Gastrocnemius medialis (tissue), 4 donors: ENCODE results near the gene ZDHHC8. TPM values are rescaled to one million over a fixed set of nuclear protein-coding genes. Genes with fewer than 3 reads are reported as not detected.

Experiments used
- ATAC-seq, 2 donors: fragments of 150-250 bp; one replicate each; pipeline ENCODE4 v1.9.1; 2016
- DNase-seq, 2 donors: peaks; one replicate each; pipeline ENCODE4 v3.0.0-alpha.2; 2019
- H3K27ac ChIP-seq, 4 donors: fragments of 200-600 bp; sonication (generic); 1 replicate in 1 of 4; 2 replicates in 3 of 4; pipeline ENCODE4 v1.5.1; 2016 to 2018; ENCODE audit warnings: mild to moderate bottlenecking in 2 of 4, moderate library complexity in 1 of 4
- H3K27me3 ChIP-seq, 3 donors: fragments of 200-600 bp; sonication (generic) in 2 of 3; 1 replicate in 1 of 3; 2 replicates in 2 of 3; pipeline versions ENCODE4 v1.5.1 to v1.6.0; 2016 to 2019; ENCODE audit warnings: mild to moderate bottlenecking in 1 of 3, moderate library complexity in 1 of 3
- H3K36me3 ChIP-seq, 2 donors: fragments of 200-600 bp; sonication (generic) in 1 of 2; one replicate each; pipeline ENCODE4 v1.5.1; 2017 to 2018
- H3K4me1 ChIP-seq, 2 donors: fragments of 200-600 bp; sonication (generic) in 1 of 2; one replicate each; pipeline ENCODE4 v1.5.1; 2016 to 2017; ENCODE audit warnings: mild to moderate bottlenecking in 2 of 2
- H3K4me3 ChIP-seq, 4 donors: fragments of 200-600 bp; sonication (generic) in 3 of 4; 1 replicate in 1 of 4; 2 replicates in 3 of 4; pipeline ENCODE4 v1.5.1; 2016 to 2019; ENCODE audit warnings: mild to moderate bottlenecking in 2 of 4
- H3K9me3 ChIP-seq, 3 donors: fragments of 200-600 bp; sonication (generic) in 2 of 3; 1 replicate in 1 of 3; 2 replicates in 2 of 3; pipeline ENCODE4 v1.5.1; 2016 to 2019
- POLR2A ChIP-seq, 2 donors: fragments of 450-650 bp; IDR thresholded peaks; one replicate each; pipeline ENCODE4 v1.6.1; 2017; ENCODE audit warnings: antibody characterized with exemption in 2 of 2, mild to moderate bottlenecking in 2 of 2, moderate library complexity in 2 of 2
- in situ Hi-C, 4 donors: fragments of 200-750 bp; cut with MboI; loops; one replicate each; pipeline versions ENCODE4 v1.15.0 to v1.8.0; 2017; ENCODE audit warnings: low sequenced_read_pairs in 4 of 4
- intact Hi-C: fragments of 100-400 bp; cut with DNase I; formaldehyde crosslinking; loops from one replicate; pipeline ENCODE4 v1.15.1; 2023; ENCODE audit warnings: low total_unique reads
- total RNA-seq, 4 donors: library from RNA; depleted of rRNA; stranded (reverse); fragments of >200 nt; gene quantifications; one replicate each; pipeline versions ENCODE4 v1.1.0 to v1.2.3, GENCODE V29; 2016
- TF ChIP-seq, protein P1 (sequence below), 5 experiments: fragments of 450-650 bp in 3 of 5; fragments of 200-600 bp in 2 of 5; sonication (generic) in 2 of 5; IDR thresholded peaks in 4 of 5; conservative IDR thresholded peaks in 1 of 5; 1 replicate in 4 of 5; 2 replicates in 1 of 5; pipeline ENCODE4 v1.5.1; 2016 to 2019; ENCODE audit warnings: antibody characterized with exemption in 5 of 5, mild to moderate bottlenecking in 3 of 5, moderate library complexity in 3 of 5

Gene ZDHHC8
- total RNA-seq, 4 donors from 2014 or later, result 7.3 to 15.8 (median 12.8) TPM

DNA sequence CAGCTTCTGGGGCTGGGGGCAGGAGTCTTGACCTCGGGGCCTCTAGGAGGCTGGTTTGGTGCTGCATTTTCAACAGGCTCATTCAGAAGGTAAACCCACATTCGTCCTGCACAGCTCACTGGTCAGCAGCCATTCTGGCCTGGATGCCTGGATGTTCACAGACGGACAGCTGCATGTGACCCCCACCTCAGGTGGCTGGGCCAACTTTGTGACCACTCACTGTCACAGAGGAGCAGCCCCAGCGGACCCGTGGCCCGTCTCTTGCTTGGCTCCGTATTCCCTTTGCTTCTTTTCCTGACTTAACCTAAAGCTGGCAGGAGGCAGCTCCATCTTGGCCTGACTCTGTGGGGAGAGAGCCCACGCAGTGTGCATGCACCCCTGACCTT is 43.3 kb upstream of the ZDHHC8 start:
- DNase-seq, result no peak
- intact Hi-C loops, result loop anchor here (10.0 kb wide), 1 partner anchor 113 kb away; no protein-coding TSS in a partner anchor
- no peak for ATAC-seq
- in situ Hi-C loops, result no loop called here
- Histone ChIP-seq H3K4me1 (peaks cover 22 to 23% of the 10 kb centered on the region in 2 donors), H3K4me3 (no peak overlapping the region), H3K36me3 (peaks cover 0 to 77% of the 10 kb centered on the region in 2 donors), H3K27me3 (no peaks in the 10 kb centered on the region), H3K9me3 (no peaks in the 10 kb centered on the region), H3K27ac (no peak overlapping the region)
- TF ChIP-seq POLR2A (IDR thresholded peaks at IDR 0.05), result no peak
- TF ChIP-seq, protein P1, sequence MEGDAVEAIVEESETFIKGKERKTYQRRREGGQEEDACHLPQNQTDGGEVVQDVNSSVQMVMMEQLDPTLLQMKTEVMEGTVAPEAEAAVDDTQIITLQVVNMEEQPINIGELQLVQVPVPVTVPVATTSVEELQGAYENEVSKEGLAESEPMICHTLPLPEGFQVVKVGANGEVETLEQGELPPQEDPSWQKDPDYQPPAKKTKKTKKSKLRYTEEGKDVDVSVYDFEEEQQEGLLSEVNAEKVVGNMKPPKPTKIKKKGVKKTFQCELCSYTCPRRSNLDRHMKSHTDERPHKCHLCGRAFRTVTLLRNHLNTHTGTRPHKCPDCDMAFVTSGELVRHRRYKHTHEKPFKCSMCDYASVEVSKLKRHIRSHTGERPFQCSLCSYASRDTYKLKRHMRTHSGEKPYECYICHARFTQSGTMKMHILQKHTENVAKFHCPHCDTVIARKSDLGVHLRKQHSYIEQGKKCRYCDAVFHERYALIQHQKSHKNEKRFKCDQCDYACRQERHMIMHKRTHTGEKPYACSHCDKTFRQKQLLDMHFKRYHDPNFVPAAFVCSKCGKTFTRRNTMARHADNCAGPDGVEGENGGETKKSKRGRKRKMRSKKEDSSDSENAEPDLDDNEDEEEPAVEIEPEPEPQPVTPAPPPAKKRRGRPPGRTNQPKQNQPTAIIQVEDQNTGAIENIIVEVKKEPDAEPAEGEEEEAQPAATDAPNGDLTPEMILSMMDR (IDR thresholded peaks at IDR 0.05 in 4 of 5, conservative IDR thresholded peaks at IDR 0.05 in 1 of 5), result no peak

DNA sequence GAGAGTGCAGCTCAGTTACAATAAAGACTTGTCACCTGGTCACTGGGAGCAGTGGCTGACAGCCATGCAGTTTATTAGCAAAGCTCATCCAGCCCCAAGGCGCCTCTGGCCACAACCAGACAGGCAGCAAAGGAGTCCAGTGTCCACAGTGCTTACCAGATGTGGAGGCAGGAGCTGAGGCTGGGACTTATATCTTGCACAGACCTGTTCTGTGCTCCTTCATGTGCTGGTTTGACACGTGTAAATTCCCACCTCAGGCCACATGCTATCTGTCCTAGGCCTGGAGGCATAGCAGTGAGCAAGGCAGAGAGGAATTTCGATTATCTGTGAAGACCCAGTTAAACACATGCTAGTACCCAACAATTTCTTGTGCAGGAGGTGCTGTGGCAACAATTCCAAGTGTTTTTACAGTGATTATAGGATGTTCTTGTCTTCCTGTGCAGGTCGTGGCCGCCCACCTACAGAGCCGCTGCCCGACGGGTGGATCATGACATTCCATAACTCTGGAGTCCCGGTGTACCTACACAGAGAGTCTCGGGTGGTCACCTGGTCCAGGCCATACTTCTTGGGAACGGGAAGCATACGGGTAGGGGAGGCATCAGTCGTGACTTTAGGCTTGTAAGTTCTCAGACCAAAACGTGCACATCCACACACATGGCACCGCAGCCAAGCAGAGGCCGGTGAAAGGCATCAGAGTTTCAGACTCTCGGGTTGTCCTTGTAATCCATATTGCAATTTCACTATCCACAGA is 42.2 kb upstream of the ZDHHC8 start:
- H3K36me3 ChIP-seq, result peaks cover 0 to 83% of the 10 kb centered on the region in 2 donors
- H3K9me3 ChIP-seq, result no peaks in the 10 kb centered on the region
- DNase-seq (no peak), ATAC-seq (no peak)
- in situ Hi-C loops, result no loop called here
- intact Hi-C loops, result loop anchor here (10.0 kb wide), 1 partner anchor 115 kb away; no protein-coding TSS in a partner anchor
- H3K27ac ChIP-seq, result no peak overlapping the region
- TF ChIP-seq POLR2A (IDR thresholded peaks at IDR 0.05), result no peak
- TF ChIP-seq, protein P1 (IDR thresholded peaks at IDR 0.05 in 4 of 5, conservative IDR thresholded peaks at IDR 0.05 in 1 of 5), result no peak
- H3K27me3 ChIP-seq, result no peaks in the 10 kb centered on the region
- H3K4me1 ChIP-seq, result peaks cover 21 to 22% of the 10 kb centered on the region in 2 donors
- no peak overlapping the region for H3K4me3 ChIP-seq

DNA sequence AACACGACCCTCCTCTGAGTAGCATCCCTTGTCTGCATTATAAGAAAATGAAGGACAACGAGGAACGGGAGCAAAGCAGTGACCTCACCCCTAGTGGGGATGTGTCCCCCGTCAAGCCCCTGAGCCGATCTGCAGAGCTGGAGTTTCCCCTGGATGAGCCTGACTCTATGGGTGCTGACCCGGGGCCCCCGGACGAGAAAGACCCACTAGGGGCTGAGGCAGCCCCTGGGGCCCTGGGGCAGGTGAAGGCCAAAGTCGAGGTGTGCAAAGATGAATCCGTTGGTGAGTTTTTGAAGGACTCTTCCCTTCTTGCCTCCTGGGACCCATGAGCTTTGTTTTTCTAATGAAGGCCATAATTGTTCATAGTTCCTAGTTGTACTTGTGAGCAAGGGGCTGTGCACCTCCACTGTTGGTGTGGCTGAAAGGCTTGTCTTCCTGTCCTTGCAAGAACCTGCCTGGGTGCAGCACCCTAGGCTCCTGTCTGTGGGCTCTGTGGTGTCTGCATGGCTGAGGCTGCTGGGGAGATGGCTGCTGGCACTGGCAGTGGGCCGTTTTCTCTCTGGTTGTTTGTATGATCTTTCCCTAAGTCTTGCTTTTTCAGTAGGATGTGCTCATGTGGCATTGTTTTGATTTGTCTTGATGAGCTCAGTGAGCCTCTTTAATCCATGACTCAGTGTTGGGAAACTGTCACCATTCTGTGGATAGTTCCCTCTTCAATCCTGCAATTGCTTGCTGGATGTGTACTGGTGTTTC is 41.5 kb upstream of the ZDHHC8 start:
- ATAC-seq (no peak), DNase-seq (no peak)
- intact Hi-C loops, result loop anchor here (10.0 kb wide), 1 partner anchor 115 kb away; no protein-coding TSS in a partner anchor
- Histone ChIP-seq H3K4me3 (no peak overlapping the region), H3K27ac (peak overlapping the region in 1 of 4 donors; percentile 15), H3K9me3 (no peaks in the 10 kb centered on the region), H3K27me3 (no peaks in the 10 kb centered on the region), H3K4me1 (peaks cover 14 to 16% of the 10 kb centered on the region in 2 donors), H3K36me3 (peaks cover 0 to 91% of the 10 kb centered on the region in 2 donors)
- in situ Hi-C loops, result no loop called here
- TF ChIP-seq, protein P1 (IDR thresholded peaks at IDR 0.05 in 4 of 5, conservative IDR thresholded peaks at IDR 0.05 in 1 of 5), result no peak
- no peak for TF ChIP-seq POLR2A (IDR thresholded peaks at IDR 0.05)

DNA sequence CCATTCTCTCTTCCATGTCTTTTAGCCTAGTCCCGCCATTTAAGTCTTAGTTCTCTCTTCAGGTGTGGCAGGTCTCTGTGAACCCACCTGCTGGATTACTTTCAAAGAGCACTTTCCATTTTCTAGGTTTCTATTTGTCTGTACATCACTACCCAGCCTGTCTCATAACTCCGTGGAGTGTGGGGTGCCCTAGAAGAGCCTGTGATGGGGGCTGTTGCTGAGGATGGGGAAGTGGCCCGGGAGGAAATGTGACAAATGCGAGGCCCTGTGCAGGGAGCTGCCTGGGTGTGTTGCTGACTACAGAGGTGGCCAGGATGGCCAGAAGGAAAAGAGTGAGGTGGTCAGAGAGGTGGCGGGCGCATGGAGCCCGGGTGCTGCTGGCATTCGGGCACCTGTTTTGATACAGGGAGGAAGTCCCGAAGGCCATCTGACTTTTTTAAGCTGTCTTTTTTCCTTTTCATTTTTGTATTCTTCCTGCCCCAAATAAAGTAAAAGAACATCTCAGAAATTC is 40.8 kb upstream of the ZDHHC8 start:
- H3K9me3 ChIP-seq, result no peaks in the 10 kb centered on the region
- DNase-seq, result no peak
- TF ChIP-seq, protein P1 (IDR thresholded peaks at IDR 0.05 in 4 of 5, conservative IDR thresholded peaks at IDR 0.05 in 1 of 5), result no peak
- no peak for TF ChIP-seq POLR2A (IDR thresholded peaks at IDR 0.05)
- in situ Hi-C loops, result no loop called here
- ATAC-seq, result no peak
- no peak overlapping the region for H3K4me3 ChIP-seq
- intact Hi-C loops, result no loop called here
- H3K4me1 ChIP-seq, result peaks cover 11 to 13% of the 10 kb centered on the region in 2 donors
- H3K27me3 ChIP-seq, result no peaks in the 10 kb centered on the region
- peak overlapping the region in 1 of 4 donors; percentile 15 for H3K27ac ChIP-seq
- H3K36me3 ChIP-seq, result peaks cover 0 to 94% of the 10 kb centered on the region in 2 donors
